Right lobe of liver (tissue), 6 donors: Measurements from ENCODE around the gene SCNN1B. TPM values are rescaled to one million over a fixed set of nuclear protein-coding genes. Genes with fewer than 3 reads are reported as not detected.

ENCODE experiments used
- ATAC-seq, 4 donors: fragments of 200-7000 bp; cut with Tn5 transposase; one replicate each; pipeline ENCODE4 v1.9.1; 2020; ENCODE audit warnings: mild to moderate bottlenecking in 4 of 4, moderate library complexity in 4 of 4
- DNase-seq, 3 donors: peaks; one replicate each; pipeline ENCODE4 v3.0.0-alpha.2; 2020
- H3K27ac ChIP-seq, 3 donors: fragments of 200-600 bp; one replicate each; pipeline ENCODE4 v1.8.0; 2022
- H3K27me3 ChIP-seq, 2 donors: fragments of 200-600 bp; one replicate each; pipeline ENCODE4 v1.8.0; 2022
- H3K36me3 ChIP-seq, 4 donors: fragments of 200-600 bp; sonication (generic) in 1 of 4; one replicate each; pipeline versions ENCODE4 v1.5.1 to v1.8.0; 2017 to 2022; ENCODE audit warnings: control low read depth in 1 of 4
- H3K4me1 ChIP-seq, 4 donors: fragments of 200-600 bp; sonication (generic) in 1 of 4; one replicate each; pipeline versions ENCODE4 v1.5.1 to v1.8.0; 2017 to 2022; ENCODE audit warnings: control low read depth in 1 of 4
- H3K4me3 ChIP-seq, 3 donors: fragments of 200-600 bp; one replicate each; pipeline ENCODE4 v1.8.0; 2022
- H3K9me3 ChIP-seq, 4 donors: fragments of 200-600 bp; sonication (generic) in 1 of 4; one replicate each; pipeline versions ENCODE4 v1.5.1 to v1.8.0; 2017 to 2022; ENCODE audit warnings: control low read depth in 1 of 4
- POLR2A ChIP-seq: fragments of 450-650 bp; IDR thresholded peaks from one replicate; pipeline ENCODE4 v1.6.1; 2017; ENCODE audit warnings: antibody characterized with exemption, mild to moderate bottlenecking
- WGBS: methylation state at CpG from one replicate; pipeline ENCODE4 v1.1.6; 2018; ENCODE audit warnings: low coverage, low lambda C conversion rate; ENCODE audit not compliant: insufficient coverage; ENCODE audit errors: missing lambda C conversion rate; 5-methylcytosine and 5-hydroxymethylcytosine counted together
- intact Hi-C, 2 donors: fragments of 100-400 bp; cut with DNase I; formaldehyde crosslinking; loops; one replicate each; pipeline versions ENCODE4 v1.11.2 to v1.14.1; 2022
- total RNA-seq, 6 experiments: library from RNA; depleted of rRNA in 2 of 6; stranded (reverse); fragments of >200 nt in 2 of 6; fragmentation: NEBNext Ultra II Directional in 3 of 6; extraction: Animal tissue kit (Norgen Biotek cat#: 25700) in 3 of 6; gene quantifications; one replicate each; pipeline versions ENCODE4 v1.1.0 to v1.2.4, GENCODE V29; 2016 to 2023
- TF ChIP-seq, protein P1 (sequence below), 4 donors: fragments of 200-600 bp in 3 of 4; fragments of 450-650 bp in 1 of 4; IDR thresholded peaks; one replicate each; pipeline versions ENCODE4 v1.5.1 to v1.8.0; 2016 to 2022; ENCODE audit warnings: antibody characterized with exemption in 4 of 4, mild to moderate bottlenecking in 2 of 4
- donor health status: DM: no; HTN: yes; CAD: no.
- donor health status: DM: no; HTN: no; CAD: no.
- donor health status: DM: no; HTN: no; CAD: no.
- donor health status: DM: no; HTN: yes; CAD: no.
- donor health status: DM: no; HTN: yes; CAD: no.

SCNN1B gene
- total RNA-seq, 6 experiments from 2014 or later: 0.12 to 0.13 TPM; not detected in 4

DNA sequence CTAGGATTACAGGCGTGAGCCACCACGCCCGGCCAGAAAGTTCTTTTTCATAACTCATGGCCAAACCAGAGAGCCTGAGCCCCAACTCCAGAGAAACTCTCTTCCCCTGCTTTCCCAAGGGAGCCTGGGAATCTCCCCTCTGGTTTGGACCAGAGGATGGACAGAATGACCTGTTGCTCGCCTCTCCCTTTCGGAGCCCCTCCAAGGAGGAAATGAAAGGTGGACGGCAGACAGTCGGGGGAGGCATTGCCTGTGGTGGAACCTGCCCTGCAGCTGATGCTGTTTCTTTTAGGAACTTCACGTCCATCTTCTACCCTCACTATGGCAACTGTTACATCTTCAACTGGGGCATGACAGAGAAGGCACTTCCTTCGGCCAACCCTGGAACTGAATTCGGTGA, 65.5 kb downstream of the SCNN1B start:
- no peaks in the 10 kb centered on the region for H3K27me3 ChIP-seq
- intact Hi-C loops: no loop called here
- H3K36me3 ChIP-seq: no peaks in the 10 kb centered on the region
- ATAC-seq (no peak), DNase-seq (no peak)
- no peak overlapping the region for H3K4me3 ChIP-seq
- no peaks in the 10 kb centered on the region for H3K4me1 ChIP-seq
- H3K9me3 ChIP-seq: no peaks in the 10 kb centered on the region
- TF ChIP-seq POLR2A: no peak
- TF ChIP-seq, protein P1, sequence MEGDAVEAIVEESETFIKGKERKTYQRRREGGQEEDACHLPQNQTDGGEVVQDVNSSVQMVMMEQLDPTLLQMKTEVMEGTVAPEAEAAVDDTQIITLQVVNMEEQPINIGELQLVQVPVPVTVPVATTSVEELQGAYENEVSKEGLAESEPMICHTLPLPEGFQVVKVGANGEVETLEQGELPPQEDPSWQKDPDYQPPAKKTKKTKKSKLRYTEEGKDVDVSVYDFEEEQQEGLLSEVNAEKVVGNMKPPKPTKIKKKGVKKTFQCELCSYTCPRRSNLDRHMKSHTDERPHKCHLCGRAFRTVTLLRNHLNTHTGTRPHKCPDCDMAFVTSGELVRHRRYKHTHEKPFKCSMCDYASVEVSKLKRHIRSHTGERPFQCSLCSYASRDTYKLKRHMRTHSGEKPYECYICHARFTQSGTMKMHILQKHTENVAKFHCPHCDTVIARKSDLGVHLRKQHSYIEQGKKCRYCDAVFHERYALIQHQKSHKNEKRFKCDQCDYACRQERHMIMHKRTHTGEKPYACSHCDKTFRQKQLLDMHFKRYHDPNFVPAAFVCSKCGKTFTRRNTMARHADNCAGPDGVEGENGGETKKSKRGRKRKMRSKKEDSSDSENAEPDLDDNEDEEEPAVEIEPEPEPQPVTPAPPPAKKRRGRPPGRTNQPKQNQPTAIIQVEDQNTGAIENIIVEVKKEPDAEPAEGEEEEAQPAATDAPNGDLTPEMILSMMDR (IDR thresholded peaks at IDR 0.05): no peak
- no peak overlapping the region for H3K27ac ChIP-seq
- WGBS: 54% methylated on average over 4 of the region's 10 CpGs

DNA sequence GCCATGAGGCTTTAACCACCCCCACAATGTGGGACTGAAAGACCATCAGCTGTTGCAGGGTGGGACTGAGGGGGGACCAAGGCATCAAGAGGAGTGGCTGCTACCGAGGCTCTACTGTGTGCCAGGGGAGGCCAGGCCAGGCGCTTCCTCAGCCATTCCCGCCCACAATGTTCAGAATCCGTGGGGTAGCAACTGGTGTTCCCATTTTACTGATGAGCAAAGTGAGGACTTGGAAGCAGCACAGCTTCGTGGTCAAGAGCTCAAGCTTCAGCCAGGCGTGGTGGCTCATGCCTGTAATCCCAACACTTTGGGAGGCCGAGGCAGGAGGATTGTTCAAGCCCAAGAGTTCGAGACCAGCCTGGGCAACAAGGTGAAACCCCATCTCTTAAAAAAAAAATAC, 65.9 kb downstream of the SCNN1B start:
- intact Hi-C loops: no loop called here
- Histone ChIP-seq H3K4me1 (no peaks in the 10 kb centered on the region), H3K27me3 (no peaks in the 10 kb centered on the region), H3K36me3 (no peaks in the 10 kb centered on the region), H3K4me3 (no peak overlapping the region), H3K9me3 (no peaks in the 10 kb centered on the region), H3K27ac (no peak overlapping the region)
- no peak for DNase-seq
- TF ChIP-seq, protein P1 (IDR thresholded peaks at IDR 0.05): no peak
- WGBS: 23% methylated on average over 3 of the region's 8 CpGs
- no peak for ATAC-seq

DNA sequence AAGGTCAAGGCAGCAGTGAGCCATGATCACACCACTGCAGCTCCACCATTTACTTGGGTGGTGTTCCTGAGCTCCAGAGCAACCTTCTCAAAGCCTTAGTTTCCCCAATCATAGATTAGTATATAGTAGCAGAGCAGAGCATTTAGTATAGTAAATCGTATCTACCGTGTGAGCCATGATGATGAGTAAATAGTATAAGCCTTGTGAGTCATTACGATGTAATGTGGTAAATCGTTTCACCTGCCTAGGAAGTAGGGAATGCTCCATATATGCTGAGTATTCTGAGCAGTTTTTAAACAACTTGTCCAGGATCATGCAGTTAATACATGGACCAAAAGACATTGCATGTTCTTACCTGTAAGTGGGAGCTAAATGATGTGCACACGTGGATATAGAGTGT, 66.4 kb downstream of the SCNN1B start:
- no peak for ATAC-seq
- H3K27me3 ChIP-seq: no peaks in the 10 kb centered on the region
- H3K4me1 ChIP-seq: no peaks in the 10 kb centered on the region
- no peak overlapping the region for H3K4me3 ChIP-seq
- DNase-seq: no peak
- intact Hi-C loops: no loop called here
- TF ChIP-seq, protein P1 (IDR thresholded peaks at IDR 0.05): no peak
- TF ChIP-seq POLR2A: no peak
- no peak overlapping the region for H3K27ac ChIP-seq
- H3K36me3 ChIP-seq: no peaks in the 10 kb centered on the region
- H3K9me3 ChIP-seq: no peaks in the 10 kb centered on the region
- 56% methylated on average over 5 of the region's 5 CpGs for WGBS

DNA sequence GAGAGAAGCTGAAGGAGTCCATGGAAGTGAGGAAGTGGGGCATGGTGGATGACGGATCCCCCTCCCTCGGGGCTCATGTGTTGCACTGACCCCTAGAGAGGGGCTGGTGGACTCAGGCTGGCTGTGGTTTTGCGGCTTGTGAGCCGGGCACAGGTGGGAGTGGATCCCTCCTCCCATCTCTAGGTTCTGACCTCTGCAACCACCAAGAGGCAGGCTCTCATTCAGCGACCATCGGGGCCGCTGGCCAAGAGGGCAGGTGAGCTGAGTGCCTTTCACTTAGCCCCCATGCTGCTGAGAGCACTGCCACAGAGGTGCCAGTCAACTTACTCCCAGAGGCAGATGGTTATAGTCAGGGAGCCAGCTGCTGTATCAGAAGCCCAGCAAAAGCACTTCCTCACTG, 67.3 kb downstream of the SCNN1B start:
- Histone ChIP-seq H3K27me3 (no peaks in the 10 kb centered on the region), H3K27ac (no peak overlapping the region), H3K36me3 (no peaks in the 10 kb centered on the region), H3K4me1 (no peaks in the 10 kb centered on the region), H3K4me3 (no peak overlapping the region), H3K9me3 (no peaks in the 10 kb centered on the region)
- intact Hi-C loops: no loop called here
- ATAC-seq: no peak
- TF ChIP-seq POLR2A: no peak
- TF ChIP-seq, protein P1 (IDR thresholded peaks at IDR 0.05): no peak
- no peak for DNase-seq
- WGBS: 14% methylated on average over 2 of the region's 7 CpGs

DNA sequence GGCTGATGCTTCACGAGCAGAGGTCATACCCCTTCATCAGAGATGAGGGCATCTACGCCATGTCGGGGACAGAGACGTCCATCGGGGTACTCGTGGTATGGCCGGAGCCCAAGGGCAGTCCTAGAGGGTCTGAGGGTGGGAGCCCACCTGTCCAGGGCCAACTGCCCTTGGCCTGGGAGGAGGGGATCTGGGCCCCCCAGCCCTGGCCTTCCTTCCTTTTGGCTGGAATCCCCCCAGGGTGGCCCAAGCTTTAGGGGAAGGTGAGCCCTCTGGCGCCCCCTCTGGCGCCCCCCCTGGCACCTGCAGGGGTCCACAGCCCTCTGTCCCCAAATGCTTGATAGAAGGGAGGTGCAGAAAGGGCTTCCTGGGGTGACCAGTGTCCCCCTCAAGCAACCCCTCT, 69.3 kb downstream of the SCNN1B start:
- Histone ChIP-seq H3K27ac (no peak overlapping the region), H3K36me3 (no peaks in the 10 kb centered on the region), H3K4me3 (no peak overlapping the region), H3K4me1 (no peaks in the 10 kb centered on the region), H3K9me3 (no peaks in the 10 kb centered on the region), H3K27me3 (no peaks in the 10 kb centered on the region)
- ATAC-seq (peak in 1 of 4 donors; percentile 5), DNase-seq (no peak)
- intact Hi-C loops: no loop called here
- TF ChIP-seq POLR2A: no peak
- TF ChIP-seq, protein P1 (IDR thresholded peaks at IDR 0.05): no peak
- WGBS: no CpG with 5 or more reads among the region's 9 CpGs
